IgD-negative memory B cell (primary cell): ENCODE data around the gene KMT2C. TPM values are rescaled to one million over a fixed set of nuclear protein-coding genes. Genes with fewer than 3 reads are reported as not detected.
"Not testable (repeated sequence)": the region's sequence is repeated elsewhere in the genome, so short reads cannot be mapped to it uniquely, and the experiment has no call there.

Experiments used
- H3K27ac Mint-ChIP-seq, 3 donors: one replicate each; pipeline ENCODE4 v1.8.0; 2020 to 2022; ENCODE audit warnings: mild to moderate bottlenecking in 3 of 3, mixed read lengths in 3 of 3, moderate library complexity in 1 of 3
- H3K27me3 Mint-ChIP-seq: one replicate; pipeline ENCODE4 v1.8.0; 2021; ENCODE audit warnings: mixed read lengths
- H3K36me3 Mint-ChIP-seq: one replicate; pipeline ENCODE4 v1.8.0; 2020; ENCODE audit warnings: mild to moderate bottlenecking, mixed read lengths
- H3K4me1 Mint-ChIP-seq, 3 donors: one replicate each; pipeline ENCODE4 v1.8.0; 2020 to 2022; ENCODE audit warnings: mixed read lengths in 3 of 3, mild to moderate bottlenecking in 1 of 3
- H3K4me3 Mint-ChIP-seq, 4 donors: one replicate each; pipeline ENCODE4 v1.8.0; 2020 to 2022; ENCODE audit warnings: mild to moderate bottlenecking in 4 of 4, mixed read lengths in 4 of 4, moderate library complexity in 3 of 4
- H3K9me3 Mint-ChIP-seq, 3 donors: one replicate each; pipeline ENCODE4 v1.8.0; 2020 to 2021; ENCODE audit warnings: mixed read lengths in 3 of 3, mild to moderate bottlenecking in 1 of 3
- polyA plus RNA-seq: library from polyadenylated mRNA; unstranded; fragments of 300-500 nt; fragmentation: Illumina TruSeq; gene quantifications from one replicate; pipeline ENCODE4 v1.2.3, GENCODE V29; 2021

KMT2C gene
- polyA plus RNA-seq, 1 donor from 2014 or later = 23.7 TPM

DNA sequence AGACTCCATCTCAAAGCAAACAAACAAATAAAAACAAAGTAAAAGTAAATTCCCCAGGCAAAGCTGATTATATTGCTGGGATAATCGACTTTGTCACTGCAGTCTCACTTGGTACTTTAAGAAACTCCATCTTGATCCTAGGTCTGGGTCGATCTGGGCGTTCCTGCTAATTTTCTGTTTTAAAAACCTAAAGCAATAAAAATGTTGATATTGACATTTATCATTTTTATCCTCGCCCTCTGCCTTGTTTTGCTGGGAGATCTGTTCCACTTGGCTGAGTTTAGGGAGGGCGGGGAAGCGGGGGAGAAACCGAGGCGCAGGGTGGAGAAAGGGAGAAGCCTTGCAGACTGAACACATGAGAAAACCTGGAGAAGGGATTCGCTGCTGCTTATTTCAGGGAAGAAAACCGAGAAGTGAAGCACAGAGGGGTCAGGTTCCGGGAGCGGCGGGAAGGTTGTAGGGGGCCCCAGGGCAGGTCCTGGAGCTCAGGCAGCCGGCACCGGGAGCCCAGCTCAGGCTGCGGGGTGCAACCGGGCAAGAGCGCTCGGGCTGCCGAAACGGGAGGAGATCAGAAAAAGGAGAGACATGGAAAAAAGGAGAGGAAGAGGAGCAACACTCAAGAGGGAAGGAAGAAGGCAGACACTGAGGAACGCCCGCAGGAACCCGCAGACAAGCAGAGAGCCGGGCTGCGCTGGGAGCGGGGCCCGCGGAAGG, 27.3 kb upstream of the KMT2C start:
- Mint-ChIP-seq H3K4me3 (peak overlapping the region; percentile 88 to 96 (median 95)), H3K9me3 (no peaks in the 10 kb centered on the region), H3K36me3 (no peaks in the 10 kb centered on the region), H3K27me3 (no peaks in the 10 kb centered on the region), H3K27ac (peak overlapping the region; percentile 81 to 98 (median 95)), H3K4me1 (peaks cover 12 to 20% (median 17%) of the 10 kb centered on the region in 3 donors)

DNA sequence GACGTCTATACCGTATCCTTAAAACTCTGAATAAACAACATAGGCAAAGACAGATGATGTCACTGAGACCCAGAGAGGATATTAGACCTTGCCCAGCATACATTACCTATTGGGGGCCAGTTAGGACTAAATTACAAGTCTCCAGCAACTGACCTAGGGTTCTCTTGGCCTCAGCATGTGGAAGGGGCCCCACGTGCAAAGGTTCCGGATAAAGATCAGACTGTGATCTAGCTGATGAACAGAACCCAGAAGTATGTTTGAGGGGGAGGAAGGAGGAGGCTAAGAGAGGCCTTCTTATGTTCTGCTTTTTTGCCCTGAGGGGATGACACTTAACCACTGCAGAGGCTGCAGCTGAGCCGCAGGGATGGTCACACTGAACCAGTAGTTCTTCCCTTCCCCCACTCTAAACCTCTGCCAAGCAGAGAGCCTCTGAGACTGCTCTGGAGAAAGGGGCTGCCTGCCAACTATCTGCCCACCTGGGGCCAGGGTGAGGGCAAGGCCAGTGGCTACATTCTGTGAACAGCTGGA, 24.0 kb upstream of the KMT2C start:
- Mint-ChIP-seq H3K36me3 (no peaks in the 10 kb centered on the region), H3K9me3 (no peaks in the 10 kb centered on the region), H3K4me3 (peak overlapping the region in 2 of 4 donors; percentile 76 to 84), H3K27me3 (no peaks in the 10 kb centered on the region), H3K4me1 (peaks cover 12 to 15% (median 12%) of the 10 kb centered on the region in 3 donors), H3K27ac (peak overlapping the region; percentile 62 to 77 (median 70))

DNA sequence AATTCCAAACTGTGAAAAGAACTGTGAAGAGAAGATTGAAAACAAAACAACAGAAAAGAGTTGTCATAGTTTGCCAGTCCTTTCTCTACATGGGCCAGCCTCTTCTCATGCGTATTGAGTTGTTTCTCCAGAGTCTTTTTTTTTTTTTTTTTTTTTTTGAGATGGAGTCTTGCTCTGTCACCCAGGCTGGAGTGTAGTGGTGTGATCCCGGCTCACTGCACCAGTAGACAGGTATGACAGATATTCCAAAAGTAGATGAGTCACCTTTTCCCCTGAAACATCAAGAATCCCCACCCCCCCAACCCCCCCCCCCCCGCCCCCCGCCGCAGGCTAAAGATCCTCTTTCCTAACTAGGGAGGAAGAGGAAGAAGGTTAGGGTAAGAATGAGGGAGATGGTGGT, 15.6 kb upstream of the KMT2C start:
- peaks cover 2% of the 10 kb centered on the region for H3K27me3 Mint-ChIP-seq
- H3K4me3 Mint-ChIP-seq = no peak overlapping the region
- no peaks in the 10 kb centered on the region for H3K36me3 Mint-ChIP-seq
- H3K27ac Mint-ChIP-seq = no peak overlapping the region
- H3K9me3 Mint-ChIP-seq = no peaks in the 10 kb centered on the region
- peaks cover 0 to 3% (median 0%) of the 10 kb centered on the region in 3 donors for H3K4me1 Mint-ChIP-seq

DNA sequence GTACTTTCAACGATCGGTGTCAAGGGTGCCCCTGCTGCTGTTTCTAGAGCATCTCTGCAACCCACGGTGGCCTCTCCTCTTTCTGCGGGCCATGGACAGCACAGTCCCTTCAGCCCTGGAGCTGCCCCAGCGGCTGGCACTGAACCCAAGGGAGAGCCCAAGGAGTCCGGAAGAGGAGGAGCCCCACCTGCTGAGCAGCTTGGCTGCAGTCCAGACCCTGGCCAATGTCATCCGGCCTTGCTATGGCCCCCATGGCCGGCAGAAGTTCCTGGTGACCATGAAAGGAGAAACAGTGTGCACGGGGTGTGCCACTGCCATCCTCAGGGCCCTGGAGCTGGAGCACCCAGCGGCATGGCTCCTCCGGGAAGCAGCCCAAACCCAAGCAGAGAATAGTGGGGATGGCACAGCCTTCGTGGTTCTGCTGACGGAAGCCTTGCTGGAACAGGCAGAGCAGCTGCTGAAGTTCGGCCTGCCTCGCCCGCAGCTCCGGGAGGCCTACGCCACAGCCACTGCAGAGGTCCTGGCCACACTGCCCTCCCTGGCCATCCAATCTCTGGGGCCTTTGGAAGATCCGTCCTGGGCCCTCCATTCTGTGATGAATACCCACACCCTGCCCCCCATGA, 9.7 kb upstream of the KMT2C start:
- H3K27ac Mint-ChIP-seq = peak overlapping the region in 1 of 3 donors; percentile 43
- H3K4me3 Mint-ChIP-seq, H3K9me3 Mint-ChIP-seq, H3K27me3 Mint-ChIP-seq, H3K4me1 Mint-ChIP-seq, H3K36me3 Mint-ChIP-seq: not testable (repeated sequence)

DNA sequence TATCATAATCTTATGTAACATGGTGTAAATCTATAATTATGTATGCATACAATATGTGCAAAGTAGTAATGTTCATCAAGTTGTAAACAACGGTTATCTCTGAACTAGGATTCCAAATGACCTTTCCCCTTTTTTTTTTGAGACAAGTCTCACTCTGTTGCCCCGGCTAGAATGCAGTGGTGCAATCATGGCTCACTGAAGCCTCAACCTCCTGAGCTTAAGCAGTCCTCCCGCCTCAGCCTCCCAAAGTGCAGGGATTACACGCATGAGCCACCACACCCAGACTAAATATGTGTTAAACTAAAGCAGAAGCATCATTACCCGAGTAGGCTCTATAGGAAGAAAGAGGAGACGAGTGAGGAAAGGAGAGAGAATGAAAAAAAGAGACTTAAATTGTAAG, 7.8 kb upstream of the KMT2C start:
- Mint-ChIP-seq H3K4me3 (no peak overlapping the region), H3K36me3 (no peaks in the 10 kb centered on the region), H3K9me3 (no peaks in the 10 kb centered on the region), H3K4me1 (peaks cover 0 to 4% (median 2%) of the 10 kb centered on the region in 3 donors), H3K27ac (no peak overlapping the region), H3K27me3 (no peaks in the 10 kb centered on the region)

DNA sequence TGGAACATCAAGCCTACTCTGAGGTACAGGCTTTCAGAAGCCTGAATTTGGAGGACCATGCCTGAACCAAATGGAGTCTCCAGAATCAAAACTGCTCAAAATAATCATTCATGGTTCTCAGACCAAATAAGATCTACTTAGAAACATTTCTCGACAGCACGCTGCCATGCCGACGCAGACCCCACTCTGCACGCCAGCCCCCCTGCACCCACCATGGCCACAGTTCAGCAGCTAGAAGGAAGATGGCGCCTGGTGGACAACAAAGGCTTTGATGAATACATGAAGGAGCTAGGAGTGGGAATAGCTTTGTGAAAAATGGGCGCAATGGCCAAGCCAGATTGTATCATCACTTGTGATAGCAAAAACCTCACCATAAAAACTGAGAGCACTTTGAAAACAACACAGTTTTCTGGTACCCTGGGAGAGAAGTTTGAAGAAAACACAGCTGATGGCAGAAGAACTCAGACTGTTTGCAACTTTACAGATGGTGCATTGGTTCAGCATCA, 6.6 kb upstream of the KMT2C start:
- H3K9me3 Mint-ChIP-seq = no peaks in the 10 kb centered on the region
- no peaks in the 10 kb centered on the region for H3K27me3 Mint-ChIP-seq
- no peaks in the 10 kb centered on the region for H3K36me3 Mint-ChIP-seq
- peaks cover 0 to 5% (median 0%) of the 10 kb centered on the region in 3 donors for H3K4me1 Mint-ChIP-seq
- H3K4me3 Mint-ChIP-seq = no peak overlapping the region
- peak overlapping the region in 1 of 3 donors; percentile 4 for H3K27ac Mint-ChIP-seq

DNA sequence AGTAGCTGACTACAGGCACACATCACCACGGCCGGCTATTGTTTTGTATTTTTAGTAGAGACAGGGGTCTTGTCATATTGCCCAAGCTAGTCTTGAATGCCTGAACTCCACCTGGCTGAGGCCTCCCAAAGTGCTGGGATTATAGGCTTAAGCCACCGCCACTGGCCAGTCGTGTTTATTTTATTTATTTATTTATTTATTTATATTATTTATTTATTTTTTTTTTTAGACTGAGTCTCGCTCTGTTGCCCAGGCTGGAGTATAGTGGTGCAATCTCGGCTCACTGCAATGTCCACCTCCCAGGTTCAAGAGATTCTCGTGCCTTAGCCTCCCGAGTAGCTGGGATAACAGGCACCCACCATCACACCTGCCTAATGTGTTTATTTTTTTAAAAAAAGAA, 6.0 kb upstream of the KMT2C start:
- H3K4me3 Mint-ChIP-seq, H3K9me3 Mint-ChIP-seq, H3K27me3 Mint-ChIP-seq, H3K27ac Mint-ChIP-seq, H3K36me3 Mint-ChIP-seq: not testable (repeated sequence)
- peaks cover 2 to 11% (median 3%) of the 10 kb centered on the region in 3 donors for H3K4me1 Mint-ChIP-seq

DNA sequence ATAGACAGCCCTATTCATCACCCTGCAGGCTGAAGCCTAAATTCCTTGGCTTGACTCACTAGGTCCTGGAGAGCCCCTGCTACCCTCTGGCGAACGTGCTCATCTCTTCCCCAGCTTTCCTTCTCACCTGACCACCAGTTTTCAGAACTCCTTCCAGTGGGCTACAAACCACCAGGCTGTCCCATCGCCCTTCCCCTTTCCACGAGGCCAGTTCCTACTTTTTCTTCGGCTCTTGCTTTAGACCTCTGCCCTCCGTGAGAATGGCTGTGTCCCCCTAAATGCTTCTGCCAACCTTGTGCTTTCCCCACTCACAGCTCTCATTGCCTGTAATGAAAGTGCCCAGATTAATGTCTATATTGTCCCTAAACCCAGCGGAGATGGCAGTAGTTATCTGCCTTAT, 5.4 kb upstream of the KMT2C start:
- not testable (repeated sequence) for H3K9me3 Mint-ChIP-seq, H3K27me3 Mint-ChIP-seq, H3K36me3 Mint-ChIP-seq
- Mint-ChIP-seq H3K27ac (peak overlapping the region in 1 of 3 donors; percentile 93), H3K4me3 (peak overlapping the region in 1 of 4 donors; percentile 86), H3K4me1 (peaks cover 2 to 12% (median 3%) of the 10 kb centered on the region in 3 donors)

DNA sequence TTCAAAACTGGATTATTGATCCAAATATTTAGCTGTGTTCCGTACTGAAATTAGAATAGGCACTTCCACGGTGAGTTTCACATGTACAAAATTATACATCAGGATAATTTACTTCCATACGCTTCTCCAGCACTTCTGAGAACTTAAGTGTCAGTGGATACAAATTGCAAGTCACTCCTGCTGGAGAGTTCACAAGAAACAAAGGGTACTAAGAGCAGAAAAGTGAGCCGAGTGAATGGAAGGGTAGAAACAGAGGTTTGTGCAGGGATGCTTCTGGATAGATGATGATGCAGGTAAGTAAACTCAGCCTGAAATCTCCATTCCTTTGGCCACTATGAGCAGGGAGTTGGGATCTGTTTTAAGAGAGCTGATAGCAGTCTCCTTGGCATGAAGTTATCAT, 2.2 kb upstream of the KMT2C start:
- H3K9me3 Mint-ChIP-seq, H3K27me3 Mint-ChIP-seq, H3K36me3 Mint-ChIP-seq: not testable (repeated sequence)
- H3K4me3 Mint-ChIP-seq = peak overlapping the region in 1 of 4 donors; percentile 96
- peaks cover 12 to 23% (median 12%) of the 10 kb centered on the region in 3 donors for H3K4me1 Mint-ChIP-seq
- H3K27ac Mint-ChIP-seq = peak overlapping the region in 1 of 3 donors; percentile 99

DNA sequence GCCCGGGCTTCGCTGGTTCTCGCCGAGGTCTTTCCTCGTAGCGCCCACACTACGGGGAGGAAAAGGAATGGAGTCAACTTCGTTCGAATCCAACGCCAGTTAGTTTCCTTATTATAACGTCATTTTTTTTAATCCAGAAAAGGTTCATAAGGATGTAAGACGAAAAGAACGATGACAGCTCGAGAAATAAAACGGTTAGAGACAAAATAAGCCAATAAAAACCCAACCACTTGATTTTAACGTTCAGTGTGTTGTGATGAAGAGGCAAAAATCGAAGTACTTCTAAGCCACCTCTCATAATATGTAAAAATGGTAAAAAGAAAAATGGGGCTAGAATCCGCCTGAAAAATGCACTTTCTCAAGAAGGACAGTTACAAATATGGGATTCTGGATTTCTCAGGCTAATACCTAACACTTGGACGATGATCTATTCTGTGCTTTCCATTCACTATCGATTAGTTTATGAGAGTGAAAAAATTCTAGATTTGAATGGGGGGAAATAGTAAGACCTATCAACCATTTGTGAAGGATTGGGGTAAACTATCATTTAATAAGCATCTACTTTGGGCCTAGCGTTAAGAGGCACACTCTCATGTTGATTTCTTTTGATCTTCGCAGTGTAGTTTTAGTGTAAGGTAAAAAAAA, 1.2 kb upstream of the KMT2C start:
- H3K27me3 Mint-ChIP-seq, H3K36me3 Mint-ChIP-seq, H3K9me3 Mint-ChIP-seq: not testable (repeated sequence)
- H3K27ac Mint-ChIP-seq = peak overlapping the region; percentile 94 to 99 (median 96)
- peaks cover 12 to 23% (median 12%) of the 10 kb centered on the region in 3 donors for H3K4me1 Mint-ChIP-seq
- peak overlapping the region; percentile 84 to 96 (median 94) for H3K4me3 Mint-ChIP-seq

DNA sequence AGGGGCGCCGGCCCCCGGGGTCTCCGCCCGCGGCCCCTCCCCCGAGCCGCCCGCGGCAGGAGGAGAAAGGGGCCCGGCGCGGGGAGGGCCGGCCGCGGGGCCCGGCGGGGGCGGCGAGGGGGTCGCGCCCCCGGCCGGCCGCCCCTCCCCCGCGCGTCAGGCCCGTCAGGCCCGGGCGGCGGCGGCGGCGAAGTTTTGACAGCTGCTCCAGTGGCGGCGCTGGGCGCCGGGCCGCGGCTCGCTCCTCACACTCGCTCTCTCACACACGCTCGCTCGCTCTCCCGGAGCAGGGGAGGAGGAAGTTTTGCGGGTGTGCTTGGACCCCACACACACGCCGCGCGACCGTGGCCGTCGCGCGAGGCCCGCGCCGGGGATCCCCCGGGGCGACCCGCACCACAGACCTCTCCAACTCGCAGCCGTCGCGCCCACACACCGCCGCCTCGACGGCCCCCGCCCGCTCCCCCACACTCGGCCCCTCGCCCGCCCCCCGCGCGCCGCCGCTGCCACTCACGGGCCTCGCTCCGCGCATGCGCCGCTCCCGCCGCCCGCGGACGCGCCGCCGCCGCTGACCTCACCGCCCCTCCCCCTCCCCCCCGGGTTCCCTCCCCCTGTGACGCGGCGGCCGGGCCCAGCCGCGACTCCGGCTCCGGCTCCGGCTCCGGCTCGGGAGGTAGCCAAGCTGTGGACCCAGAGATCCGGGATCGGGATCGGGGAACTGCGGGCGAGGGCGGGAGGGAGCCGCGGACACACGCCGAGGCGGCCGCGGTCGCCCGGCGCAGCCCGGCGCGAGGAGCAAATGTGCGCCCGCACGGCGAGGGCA, 518 bp upstream of the KMT2C start:
- Mint-ChIP-seq H3K9me3 (no peaks in the 10 kb centered on the region), H3K36me3 (no peaks in the 10 kb centered on the region), H3K27me3 (no peaks in the 10 kb centered on the region), H3K27ac (peak overlapping the region; percentile 94 to 99 (median 96)), H3K4me3 (peak overlapping the region; percentile 84 to 96 (median 94)), H3K4me1 (peaks cover 12 to 20% (median 12%) of the 10 kb centered on the region in 3 donors)

DNA sequence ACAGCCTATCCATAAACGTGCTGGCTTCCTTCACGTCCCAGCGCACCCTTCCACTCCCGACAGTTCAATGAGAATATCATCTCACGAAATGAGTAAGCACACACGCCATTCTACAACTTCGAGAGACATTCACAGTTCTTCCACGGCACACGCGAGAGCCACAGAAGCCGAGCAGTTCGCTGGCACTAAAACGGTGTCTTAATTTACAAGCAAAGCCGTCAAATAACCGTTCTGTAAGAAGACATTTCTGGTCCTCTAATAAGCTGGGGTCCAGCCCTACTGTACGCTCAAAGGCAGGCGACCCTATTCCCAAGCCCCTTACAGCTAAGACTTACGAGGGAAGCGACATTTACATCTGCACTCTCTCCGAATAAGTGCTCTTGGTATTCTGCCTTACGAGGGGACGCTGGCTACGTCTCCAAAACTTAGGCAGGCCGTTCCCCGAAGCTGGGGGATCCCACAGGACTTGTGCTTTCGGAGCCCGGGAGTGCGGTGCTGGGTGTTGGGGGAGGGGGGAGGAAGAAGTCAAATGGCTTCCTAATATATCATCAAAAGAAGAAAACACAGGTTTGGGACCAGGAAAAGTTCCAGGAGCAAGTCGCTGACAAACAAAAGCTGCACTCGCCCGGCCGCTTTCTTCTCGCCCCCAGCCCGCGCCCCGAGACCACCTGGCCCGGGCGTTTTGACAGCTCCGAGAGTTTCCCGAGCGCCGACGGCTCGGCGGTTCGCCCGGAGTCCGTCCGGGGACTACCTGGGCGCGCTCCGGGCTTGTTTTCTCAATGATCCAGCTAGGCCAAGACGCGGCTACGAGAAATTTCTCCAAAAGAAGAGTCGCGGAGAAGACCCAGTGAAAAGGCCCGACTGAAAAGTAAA, 1.1 kb downstream of the KMT2C start:
- H3K9me3 Mint-ChIP-seq, H3K36me3 Mint-ChIP-seq, H3K27me3 Mint-ChIP-seq: not testable (repeated sequence)
- Mint-ChIP-seq H3K4me1 (peaks cover 16 to 21% (median 18%) of the 10 kb centered on the region in 3 donors), H3K4me3 (peak overlapping the region; percentile 82 to 95 (median 88)), H3K27ac (peak overlapping the region; percentile 20 to 97 (median 87))

DNA sequence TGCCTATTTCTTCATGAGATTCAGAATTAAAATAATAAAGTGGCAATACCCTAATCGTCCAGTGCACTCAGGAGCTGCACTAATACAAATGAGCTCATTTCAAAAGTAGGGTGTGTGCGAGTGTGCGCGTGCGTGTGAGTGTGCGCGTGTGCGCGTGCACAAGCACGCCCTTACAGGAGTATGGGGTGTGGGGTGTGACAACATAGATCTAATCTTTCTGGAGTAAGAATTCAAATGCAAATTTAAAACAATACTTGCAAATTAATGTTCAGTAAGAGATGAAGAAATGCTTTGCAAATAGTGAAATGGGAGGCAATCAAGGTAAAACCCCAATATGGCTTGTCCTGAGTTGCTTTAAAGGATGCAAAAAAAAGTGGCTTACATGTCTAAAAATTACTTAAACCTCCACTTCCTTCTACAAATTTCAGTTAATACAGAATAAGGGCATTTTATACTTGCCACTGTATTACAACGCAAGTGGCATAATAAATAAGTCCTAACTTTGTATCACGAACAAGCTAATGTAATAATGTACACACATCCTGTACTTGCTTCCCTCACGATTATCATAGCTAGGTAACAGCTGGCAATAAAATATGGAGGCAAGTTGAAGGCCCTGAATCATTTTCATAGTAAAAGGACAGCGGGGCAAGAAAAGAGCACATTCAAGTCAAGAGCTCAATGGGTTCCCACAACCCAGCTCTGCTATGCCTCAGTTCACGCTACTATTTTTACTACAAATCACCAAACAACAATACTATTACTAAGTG, 1.9 kb downstream of the KMT2C start:
- not testable (repeated sequence) for H3K9me3 Mint-ChIP-seq, H3K27me3 Mint-ChIP-seq, H3K36me3 Mint-ChIP-seq
- Mint-ChIP-seq H3K4me1 (peaks cover 22 to 25% (median 23%) of the 10 kb centered on the region in 3 donors), H3K27ac (peak overlapping the region; percentile 20 to 97 (median 87)), H3K4me3 (peak overlapping the region; percentile 82 to 95 (median 88))
